Stimulated activated CD4-positive, alpha-beta T cell treated with anti-CD3 and anti-CD28 coated beads, Interleukin-12 subunit alpha, Interleukin-12 subunit beta, amount 100 ng/mL, for 4 hours (primary cell): Measurements from ENCODE around the gene KLK4.
"Not testable (repeated sequence)": the region's sequence is repeated elsewhere in the genome, so short reads cannot be mapped to it uniquely, and the experiment has no call there.

Source experiments
- DNase-seq: peaks from one replicate; pipeline ENCODE4 v3.0.0-alpha.2; 2020

The KLK4 gene

DNA sequence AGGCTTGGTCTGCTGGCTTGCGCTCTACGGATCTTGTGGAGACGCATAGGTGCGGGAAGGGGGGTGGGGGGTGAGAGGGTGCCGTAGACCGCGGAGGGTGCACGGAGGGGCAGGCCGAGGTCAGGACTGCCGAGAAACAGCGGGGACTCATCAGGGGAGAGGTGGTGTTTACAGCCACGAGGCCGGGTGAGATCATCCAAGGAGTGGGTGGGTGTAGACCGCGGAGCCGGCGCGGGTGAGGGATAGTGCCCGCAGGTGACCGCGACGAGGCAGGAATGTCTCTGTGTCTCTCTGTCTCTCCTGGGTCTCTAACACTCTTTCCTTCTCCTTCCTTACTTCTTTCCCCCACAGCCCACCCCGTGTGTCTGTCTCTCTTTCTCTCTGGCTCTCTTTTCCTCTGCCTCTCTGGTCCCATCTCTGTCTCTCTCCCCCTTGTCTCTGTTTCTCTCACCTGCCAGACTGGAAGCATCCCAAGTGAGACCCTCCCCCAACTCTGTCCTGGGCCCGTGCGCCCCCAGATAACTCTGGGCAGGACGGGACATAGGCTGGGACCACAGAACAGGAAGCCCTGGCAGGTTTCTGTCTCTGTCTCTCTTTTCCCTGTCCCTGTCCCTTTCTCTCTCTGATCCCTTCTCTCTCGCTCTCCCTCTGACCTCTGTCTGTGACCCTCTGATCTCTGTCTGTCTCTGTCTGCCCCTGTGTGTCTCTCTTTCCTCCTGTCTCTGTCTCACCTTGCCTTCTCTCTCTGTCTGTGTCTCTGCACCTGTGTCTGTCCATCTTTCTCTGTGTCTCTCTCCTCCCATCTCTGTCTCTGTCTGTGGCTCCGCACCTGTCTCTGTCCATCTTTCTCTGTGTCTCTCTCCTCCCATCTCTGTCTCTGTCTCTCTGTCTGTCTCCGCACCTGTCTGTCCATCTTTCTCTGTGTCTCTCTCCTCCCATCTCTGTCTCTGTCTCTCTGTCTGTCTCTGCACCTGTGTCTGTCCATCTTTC lies 1.8 kb upstream of the KLK4 start:
- DNase-seq, result no peak

DNA sequence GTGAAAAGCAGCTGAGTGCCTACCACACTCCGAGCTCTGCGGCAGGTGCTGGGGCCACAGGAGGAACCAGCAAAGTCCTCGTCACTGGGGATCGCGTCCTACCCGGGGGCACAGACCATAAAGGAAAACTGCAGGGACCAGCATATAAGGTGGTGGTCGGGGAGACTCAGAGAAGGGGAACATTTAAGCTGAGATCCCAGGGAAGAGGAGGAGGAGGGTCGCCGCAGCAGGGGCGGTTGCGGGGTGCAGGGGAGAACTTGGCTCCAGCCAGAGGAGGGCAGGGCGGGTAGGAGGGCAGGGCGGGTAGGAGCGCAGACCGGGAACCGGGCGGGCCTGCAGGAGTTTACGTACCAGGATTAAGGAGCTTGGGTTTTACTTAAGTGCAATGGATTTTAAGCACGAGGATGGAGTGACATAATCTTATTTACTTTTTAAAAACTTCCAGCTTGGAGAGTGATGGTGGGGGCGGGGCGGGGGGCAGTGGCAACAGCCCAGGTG lies 956 bp upstream of the KLK4 start:
- no peak for DNase-seq

DNA sequence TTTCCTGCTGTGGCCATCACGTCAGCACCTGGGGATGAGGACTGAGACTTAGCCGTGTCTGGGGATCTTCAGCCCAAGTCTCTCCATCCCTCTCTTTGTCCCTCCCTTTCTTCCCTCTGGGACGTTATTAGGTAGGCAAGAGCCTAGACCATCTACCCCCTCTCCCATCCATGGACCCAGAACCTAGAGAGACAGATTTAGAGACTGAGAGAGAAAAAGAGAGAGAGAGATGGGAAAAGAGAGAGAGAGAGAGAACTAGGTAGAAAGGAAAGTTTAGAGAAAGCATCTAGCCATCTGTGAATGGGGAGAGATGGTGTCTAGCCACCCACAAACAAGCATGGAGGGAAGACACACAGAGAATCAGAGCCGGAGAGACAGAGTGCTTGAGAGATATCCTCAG lies 473 bp downstream of the KLK4 start:
- DNase-seq, result no peak

DNA sequence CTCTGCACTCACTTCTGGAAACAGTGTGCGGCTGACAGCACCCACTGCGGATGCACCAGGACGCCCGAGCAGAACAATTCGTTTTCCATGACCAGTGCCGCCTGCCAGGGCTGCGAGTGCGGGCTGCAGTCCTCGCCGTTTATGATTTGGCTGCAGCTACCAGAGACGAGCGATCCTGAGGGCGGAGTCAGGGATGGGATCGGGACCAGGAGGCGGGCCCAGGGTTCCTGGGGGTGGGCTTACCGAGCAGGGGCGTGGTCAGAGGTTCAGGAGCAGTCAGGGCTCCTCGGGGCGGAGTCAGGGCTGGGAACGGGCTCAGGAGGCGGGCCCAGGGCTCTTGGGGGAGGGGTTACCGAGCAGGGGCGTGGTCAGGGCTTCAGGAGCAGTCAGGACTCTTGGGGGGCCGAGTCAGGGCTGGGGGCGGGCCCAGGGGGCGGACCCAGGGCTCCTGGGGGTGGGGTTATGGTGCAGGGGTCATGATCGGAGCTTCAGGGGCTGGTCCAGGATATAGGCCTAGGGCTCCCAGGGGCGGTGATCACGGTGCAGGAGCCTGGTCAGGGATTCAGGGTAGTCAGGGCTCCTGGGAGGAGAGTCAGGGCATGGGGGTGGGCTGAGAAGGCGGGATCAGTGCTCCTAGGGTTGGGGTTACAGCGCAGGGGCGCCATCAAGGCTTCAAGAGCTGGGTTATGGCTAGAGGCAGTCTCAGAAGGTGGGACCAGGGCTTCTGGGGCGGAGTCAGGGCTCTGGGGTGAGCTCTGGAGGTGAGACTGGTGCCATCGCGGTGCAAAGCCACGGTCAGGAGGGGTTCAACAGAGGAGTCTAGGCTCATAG lies 1.7 kb downstream of the KLK4 start:
- DNase-seq, result no peak

DNA sequence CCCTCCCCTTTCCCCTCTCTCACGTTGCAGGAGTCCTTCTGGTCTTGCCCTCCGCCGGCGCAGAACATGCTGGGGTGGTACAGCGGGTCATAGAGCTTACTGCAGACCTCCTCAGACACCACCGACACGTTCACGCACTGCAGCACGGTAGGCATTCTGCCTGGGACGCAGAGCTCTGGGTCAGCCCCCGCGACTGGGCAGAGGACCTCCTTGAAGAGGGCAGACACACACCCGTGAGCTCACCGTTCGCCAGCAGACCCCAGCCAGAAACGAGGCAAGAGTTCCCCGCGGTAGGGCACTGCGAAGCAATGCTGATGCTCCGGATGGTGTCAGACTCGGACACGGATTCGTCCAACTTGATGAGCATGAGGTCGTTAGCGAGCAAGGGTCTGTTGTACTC lies 2.9 kb downstream of the KLK4 start:
- no peak for DNase-seq

DNA sequence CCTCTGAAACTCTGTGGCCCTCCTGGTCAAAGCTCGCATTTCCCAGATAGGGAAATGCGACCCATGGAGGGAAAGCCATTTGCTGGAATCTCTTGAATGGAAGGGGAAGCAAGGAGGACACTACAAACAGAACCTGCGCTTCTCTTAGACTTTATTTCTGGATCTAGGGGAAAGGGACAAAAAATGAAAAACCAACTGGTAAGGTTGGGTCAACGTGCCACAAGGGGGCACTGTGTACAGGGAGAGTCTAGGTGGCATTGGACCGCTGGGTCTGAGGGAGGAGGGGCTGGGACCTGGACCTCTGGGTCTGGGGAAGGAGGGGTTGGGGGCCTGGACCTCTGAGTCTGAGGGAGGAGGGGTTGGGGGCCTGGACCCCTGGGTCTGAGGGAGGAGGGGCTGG lies 5.0 kb downstream of the KLK4 start:
- DNase-seq, result peak; percentile 35

DNA sequence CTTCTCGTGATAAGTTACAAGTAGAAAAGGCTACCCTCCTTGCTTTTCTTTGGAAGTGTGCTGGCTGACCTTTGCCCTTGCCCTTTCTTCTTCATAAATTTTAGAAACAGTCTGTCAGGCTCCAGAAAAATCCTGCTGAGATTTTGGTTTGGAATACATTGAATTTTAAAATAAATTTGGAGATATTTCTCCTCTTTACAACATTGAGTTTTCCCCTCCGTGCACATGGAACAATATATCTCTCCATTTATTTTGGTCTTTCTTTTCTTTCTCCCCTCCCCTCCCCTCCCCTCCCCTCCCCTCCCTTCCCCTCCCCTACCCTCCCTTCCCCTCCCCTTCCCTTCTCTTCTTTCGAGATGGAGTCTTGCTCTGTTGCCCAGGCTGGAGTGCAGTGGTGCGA lies 8.6 kb downstream of the KLK4 start:
- DNase-seq, result no peak

DNA sequence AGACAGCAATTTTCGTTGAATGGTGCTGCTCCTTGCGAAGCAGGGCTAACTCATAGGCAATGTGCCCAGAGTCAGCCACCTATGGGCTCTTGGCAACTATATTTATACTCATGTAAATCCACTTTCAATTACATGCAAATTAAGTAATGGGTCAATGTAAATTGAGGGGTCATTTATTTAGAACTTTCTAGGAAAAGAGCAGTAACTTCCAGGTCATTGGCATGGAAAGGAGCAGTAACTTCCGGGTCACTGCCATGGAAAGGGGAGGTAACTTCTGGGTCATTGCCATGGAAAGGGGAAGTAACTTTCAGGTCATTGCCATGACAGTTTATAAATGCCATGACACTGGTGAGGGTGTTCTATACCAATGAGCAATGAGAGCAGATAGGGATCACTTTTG lies 11.6 kb downstream of the KLK4 start:
- no peak for DNase-seq

DNA sequence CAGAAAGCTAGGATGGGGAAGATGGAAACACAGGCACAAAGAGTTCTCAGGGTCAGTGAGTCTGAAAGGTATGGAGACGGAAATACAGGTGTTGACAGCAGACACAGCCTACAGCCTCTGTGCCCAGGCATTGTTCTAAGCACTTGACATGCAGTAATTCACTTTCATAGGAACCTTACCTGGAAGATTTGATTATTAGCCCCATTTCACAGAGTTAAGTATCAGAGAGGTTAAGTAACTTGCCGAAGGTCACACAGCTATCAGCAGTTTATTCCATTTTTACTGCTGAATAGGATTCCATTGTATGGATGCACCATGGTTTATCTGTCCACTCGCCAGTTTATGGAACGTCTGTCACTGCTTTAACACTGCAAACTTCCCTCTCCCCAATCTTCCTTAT lies 13.2 kb downstream of the KLK4 start:
- DNase-seq, result no peak

DNA sequence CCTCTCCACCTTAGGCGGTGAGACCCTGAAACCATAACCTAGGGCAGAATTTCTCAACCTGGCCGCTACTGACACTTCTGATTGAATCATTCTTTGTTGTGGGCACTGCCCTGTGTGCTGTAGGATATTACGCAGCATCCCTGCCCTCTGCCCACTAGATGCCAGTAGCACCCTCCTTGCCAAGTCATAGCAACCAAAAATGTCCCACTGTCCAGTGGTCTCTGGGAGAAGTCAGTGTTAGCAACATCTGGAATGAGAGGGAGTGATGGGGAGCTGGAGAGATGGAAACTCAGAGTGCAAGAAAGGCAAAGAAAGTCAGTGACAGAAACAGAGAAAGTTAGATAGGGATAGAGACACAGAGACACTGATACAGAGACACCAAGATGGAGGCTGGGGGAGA lies 13.6 kb downstream of the KLK4 start:
- no peak for DNase-seq

DNA sequence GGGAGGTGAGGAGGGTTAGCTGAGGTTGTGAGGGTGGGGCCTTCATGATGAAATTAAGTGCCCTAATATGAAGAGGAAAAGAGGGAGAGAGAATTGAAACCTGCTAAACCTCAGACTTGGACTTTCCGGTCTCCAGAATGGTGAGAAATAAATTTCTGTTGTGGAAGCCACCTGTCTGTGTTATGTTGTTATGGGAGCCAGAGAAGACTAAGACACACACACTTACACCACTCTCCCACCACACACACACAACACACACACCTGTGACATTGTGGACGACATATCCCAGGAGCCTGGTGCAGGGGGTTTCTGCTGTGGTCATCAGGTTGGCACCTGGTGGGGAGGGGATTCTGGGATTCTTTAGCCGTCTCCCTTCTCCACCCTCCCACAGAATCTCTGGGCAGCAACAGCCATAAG lies 14.0 kb downstream of the KLK4 start:
- no peak for DNase-seq

DNA sequence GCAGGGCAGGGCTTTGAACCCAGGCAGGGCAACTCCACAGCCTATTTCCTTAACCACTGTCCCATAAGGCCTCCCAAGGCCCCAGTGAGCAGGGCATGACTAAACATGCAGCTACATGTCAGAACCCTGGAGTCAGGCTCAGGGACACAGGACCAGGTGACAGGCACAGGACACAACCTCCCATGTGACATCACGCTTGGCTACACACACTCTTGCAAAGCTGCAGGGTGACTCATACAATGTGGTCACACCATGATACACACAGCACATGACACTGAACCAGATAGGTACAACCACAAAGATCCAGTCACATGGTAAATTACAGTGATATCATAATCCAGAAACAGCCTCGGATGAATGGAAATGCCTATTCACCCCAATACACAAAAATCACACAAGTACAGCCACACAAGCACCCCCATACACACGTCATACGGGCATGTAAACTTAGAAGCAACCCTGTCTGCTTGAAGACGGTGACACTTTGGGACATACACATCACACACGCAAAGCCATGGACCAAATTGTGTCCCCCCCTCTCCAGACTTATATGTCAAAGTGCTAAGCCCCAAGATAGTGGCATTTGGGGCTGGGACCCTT lies 14.5 kb downstream of the KLK4 start:
- DNase-seq, result no peak

DNA sequence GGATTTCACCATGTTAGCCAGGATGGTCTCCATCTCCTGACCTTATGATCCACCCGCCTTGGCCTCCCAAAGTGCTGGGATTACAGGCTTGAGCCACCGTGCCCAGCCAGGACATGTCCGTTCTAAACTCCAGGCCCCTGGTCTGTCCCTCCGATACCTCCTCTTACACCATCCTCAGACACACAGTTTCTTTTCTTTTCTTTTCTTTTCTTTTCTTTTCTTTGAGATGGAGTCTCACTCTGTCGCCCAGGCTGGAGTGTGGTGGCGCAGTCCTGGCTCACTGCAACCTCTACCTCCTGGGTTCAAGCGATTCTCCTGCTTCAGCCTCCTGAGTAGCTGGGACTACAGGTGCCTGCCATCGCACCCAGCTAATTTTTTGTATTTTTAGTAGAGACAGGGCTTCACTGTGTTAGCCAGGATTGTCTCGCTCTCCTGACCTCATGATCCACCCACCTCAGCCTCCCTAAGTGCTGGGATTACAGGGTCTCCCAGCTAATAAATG lies 15.1 kb downstream of the KLK4 start:
- DNase-seq, result not testable (repeated sequence)

DNA sequence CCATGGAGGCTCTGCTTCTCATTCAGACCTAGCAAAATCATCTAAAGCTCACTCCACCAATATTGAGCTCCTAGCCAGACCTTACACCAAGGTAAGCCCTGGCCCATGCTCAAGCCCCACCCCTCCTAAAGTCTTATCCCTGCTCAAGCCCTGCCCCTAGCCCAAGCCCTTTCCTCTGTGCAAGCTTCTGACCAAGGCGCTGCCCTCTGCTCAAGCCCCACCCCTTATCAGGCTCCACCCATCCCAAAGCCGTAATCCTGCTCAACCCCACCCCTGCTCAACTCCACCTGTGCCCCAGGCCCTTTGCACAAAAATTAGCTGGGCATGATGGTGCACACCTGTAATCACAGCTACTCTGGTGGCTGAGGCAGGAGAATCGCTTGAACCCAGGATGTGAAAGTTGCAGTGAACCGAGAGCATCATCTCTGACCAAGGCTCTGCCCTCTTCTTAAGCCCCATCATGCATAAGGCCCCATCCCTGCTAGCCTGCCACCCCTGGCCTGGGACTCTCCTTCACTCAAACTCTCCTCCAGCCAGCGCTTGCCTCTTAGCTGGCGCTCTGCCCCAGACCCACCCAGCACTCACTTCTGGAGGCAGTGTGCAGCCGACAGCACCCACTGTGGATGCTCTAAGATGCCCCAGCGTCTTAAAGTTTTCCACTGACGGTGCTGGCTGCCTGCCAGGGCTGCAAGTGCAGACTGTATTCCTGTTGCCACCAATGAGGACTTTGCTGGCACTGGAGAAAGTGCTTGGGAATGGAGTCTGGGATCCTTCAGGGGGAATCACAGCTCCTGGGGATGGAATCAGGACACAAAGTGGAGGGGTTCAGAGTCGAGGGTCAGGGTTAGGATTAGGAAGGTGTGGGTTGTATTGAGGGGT lies 16.5 kb downstream of the KLK4 start:
- DNase-seq, result no peak

DNA sequence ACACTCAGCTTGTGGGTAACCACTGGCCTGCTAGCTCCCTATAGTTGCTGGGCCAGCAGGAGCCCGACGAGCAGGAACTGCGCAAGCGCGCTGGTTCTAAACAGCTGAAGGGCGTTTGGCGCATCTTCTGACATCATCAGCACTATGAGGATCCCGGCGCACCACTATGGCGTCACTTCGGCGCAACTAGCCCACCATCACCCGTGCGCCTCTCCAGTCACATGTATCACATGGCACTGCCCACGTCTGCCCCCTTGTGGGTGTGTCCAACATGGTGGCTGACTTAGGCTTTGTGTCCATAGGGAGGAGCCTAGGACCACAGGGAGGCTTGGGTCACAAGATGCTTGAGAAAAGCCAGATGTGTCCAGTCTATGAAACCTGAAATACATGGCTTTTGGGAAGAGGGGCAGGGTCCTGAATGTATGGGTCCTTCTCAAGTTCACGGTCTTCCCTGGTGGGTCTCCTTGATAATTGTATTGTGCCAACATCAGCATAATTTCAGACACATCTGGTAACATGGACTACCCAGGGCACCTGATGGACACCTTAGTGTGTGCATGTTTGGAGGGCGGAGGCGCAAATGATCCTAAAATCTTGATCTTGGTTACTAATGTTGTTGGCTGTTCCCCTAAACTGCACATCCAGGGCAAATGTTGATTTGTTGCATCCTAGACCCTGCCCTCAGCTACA lies 18.0 kb downstream of the KLK4 start:
- DNase-seq, result no peak

DNA sequence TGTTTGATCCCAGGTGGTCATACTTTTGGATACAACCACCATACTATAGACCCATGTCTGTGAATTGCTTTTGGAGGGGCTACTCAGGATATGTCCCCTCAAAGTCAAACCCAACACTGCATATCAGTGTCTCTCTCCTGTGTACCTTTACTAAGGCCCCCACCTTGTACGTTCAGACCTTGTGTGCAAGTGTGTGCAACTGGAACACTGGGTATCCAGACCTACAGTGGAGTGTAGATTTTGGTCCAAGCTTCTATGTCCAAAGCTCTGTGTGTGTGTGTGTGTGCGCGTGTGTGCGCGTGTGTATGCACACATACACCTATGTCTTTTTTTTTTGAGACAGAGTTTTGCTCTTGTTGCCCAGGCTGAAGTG lies 20.0 kb downstream of the KLK4 start:
- DNase-seq, result no peak

DNA sequence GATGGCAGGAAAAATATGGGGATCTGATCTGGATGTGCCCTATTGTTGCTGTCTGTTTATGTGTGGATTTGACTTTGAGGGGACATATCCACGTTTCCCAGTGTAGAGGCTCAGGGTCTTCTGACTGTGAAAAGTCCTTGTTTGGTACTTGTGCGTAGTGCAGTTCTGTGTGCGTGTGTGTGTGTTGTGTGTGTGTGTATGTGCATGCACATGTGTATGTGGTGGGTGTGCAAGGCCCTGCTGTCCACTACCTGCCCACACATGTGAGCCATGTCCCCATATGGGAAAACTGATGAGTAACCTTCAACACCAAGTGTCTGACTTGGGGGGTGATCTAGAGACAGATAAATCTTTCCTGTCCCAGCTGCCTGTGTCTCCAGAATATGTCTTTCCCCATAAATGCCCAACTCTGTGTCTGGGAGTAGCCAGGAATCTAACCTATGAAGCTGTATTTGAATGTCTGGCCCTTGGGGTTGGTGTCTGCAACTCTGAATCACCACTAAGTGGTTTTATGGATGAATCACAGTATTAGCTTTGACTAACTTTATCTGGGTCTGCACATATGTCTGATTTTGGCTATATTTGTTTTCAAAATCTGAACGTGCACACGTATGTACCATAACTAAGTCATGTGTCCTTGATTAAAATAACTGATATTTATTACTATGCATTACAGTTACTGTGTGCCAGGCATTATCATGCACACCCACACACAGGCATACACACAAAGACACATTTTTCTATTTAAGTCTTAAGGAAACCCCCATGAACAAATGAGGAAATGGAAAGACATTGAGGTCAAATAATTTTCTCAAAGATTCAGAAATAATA lies 20.6 kb downstream of the KLK4 start:
- DNase-seq, result no peak

DNA sequence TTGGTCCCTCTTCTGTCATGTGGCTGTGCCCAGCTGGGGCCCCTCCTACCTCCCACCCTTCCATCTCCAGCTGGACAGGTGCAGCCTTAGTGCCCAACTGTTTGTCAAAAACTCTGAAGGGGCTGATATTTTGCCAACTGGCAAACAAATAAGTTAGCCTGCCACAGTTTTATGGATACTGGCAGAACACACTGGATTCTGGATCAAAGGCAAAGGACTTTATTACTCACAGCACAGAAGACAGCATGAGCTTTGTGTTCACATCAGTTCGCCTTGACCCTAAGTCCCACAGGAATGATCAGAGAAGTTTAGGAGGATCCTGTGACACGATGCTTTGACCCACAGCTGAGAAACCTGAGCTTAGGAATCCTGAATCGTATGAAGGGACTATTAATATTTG lies 21.6 kb downstream of the KLK4 start:
- no peak for DNase-seq

DNA sequence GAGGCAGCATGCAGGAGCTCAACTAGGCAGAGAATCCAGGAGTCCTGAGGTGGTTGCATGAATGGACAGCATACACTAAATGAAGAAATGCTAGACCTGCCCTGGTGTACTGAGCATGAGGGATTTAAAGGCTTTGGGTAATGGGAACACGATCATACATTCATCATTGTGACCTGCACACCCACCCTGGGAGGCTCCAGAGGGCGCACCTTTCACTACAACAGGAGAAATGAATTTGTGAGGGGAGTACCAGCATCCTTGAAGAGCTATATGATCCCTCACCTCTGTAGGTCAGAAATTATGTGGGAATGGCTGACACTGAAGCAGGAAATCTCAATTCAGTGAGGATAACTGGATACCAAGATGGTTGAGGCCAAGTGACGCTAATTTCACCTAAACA lies 29.0 kb downstream of the KLK4 start:
- DNase-seq, result no peak

DNA sequence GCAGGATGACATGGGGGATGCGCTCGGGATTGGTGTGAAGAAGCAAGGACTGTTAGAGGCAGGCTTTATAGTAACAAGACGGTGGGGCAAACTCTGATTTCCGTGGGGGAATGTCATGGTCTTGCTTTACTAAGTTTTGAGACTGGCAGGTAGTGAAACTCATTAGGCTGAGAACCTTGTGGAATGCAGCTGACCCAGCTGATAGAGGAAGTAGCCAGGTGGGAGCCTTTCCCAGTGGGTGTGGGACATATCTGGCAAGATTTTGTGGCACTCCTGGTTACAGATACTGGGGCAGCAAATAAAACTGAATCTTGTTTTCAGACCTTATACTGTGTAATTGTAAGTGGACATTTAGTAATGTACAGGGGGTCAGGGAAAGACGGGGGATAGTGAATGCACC lies 31.0 kb downstream of the KLK4 start:
- DNase-seq, result no peak

DNA sequence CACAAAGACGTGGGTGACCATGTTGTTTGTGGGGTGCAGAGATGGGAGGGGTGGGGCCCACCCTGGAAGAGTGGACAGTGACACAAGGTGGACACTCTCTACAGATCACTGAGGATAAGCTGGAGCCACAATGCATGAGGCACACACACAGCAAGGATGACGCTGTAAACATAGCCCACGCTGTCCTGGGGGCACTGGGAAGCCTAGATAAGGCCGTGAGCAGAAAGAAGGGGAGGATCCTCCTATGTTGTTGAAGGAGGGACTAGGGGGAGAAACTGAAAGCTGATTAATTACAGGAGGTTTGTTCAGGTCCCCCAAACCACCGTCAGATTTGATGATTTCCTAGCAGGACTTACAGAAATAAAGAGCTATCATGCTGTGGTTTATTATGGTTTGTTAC lies 32.3 kb downstream of the KLK4 start:
- DNase-seq, result no peak
